Measurements from ENCODE around the gene SYT2. TPM values are rescaled to one million over a fixed set of nuclear protein-coding genes. Genes with fewer than 3 reads are reported as not detected.
"Not testable (repeated sequence)": the region's sequence is repeated elsewhere in the genome, so short reads cannot be mapped to it uniquely, and the experiment has no call there.

Gene SYT2
- total RNA-seq, 1 experiment from 2014 or later: 0.69 TPM

GRCh38 chr1:202540858-202541257, 169.4 kb downstream of the SYT2 start:
- H3K9me3 ChIP-seq (ENCODE audit: low read depth, low read length, poor library complexity, severe bottlenecking); CTCF ChIA-PET; intact Hi-C loops (cut with micrococcal nuclease; ENCODE audit: unreplicated experiment); POLR2A ChIA-PET (ENCODE audit: low non-redundant PET); BruUV-seq (replicated peaks); H3K36me3 ChIP-seq (ENCODE audit: insufficient read depth, low read length, poor library complexity, severe bottlenecking); DNase-seq (ENCODE audit: low spot score); H3K4me3 ChIP-seq (ENCODE audit: low read depth, low read length, poor library complexity, severe bottlenecking); H3K27ac ChIP-seq (ENCODE audit: low read depth, low read length, poor library complexity, severe bottlenecking); H3K27me3 ChIP-seq (replicated peaks; ENCODE audit: insufficient read depth, low read depth, low read length, poor library complexity): not testable (repeated sequence)
- peaks cover 11% of the 10 kb centered on the region for H3K4me1 ChIP-seq (ENCODE audit: insufficient read depth, low read length, poor library complexity, severe bottlenecking)

Other genes with a start within 250 kb of the SYT2 start
- gene KDM5B, start 98.0 kb upstream of the SYT2 start, total RNA-seq (2021): 71.2 and 73.8 TPM in 2 replicates
- 0.84 and 1.7 TPM in 2 replicates for gene PCAT6, start 100.5 kb upstream of the SYT2 start, total RNA-seq (2021)
- 11.1 and 12.2 TPM in 2 replicates for gene RABIF, start 178.7 kb upstream of the SYT2 start, total RNA-seq (2021)
- gene KLHL12, start 216.8 kb upstream of the SYT2 start, total RNA-seq (2021): 17.8 and 22.9 TPM in 2 replicates
- gene ADIPOR1, start 247.9 kb upstream of the SYT2 start, total RNA-seq (2021): 79.1 and 81.4 TPM in 2 replicates

Data from A673 (cell line).